IPS-20b (cell line): ENCODE measurements around the gene MEGF6.

Source experiments
- H3K27ac ChIP-seq: one replicate; pipeline ENCODE4 v1.5.1; 2013; ENCODE audit warnings: low read length
- H3K27me3 ChIP-seq: 2 replicates; pipeline ENCODE4 v1.6.1; 2013; ENCODE audit warnings: mild to moderate bottlenecking, low read length, inconsistent platforms; ENCODE audit not compliant: insufficient read depth
- H3K36me3 ChIP-seq: 2 replicates; pipeline ENCODE4 v1.6.1; 2013; ENCODE audit warnings: low read depth, mild to moderate bottlenecking, inconsistent platforms, low read length, moderate library complexity; ENCODE audit not compliant: insufficient read depth
- H3K4me1 ChIP-seq: 2 replicates; pipeline ENCODE4 v1.6.1; 2013; ENCODE audit warnings: mild to moderate bottlenecking, control low read depth, inconsistent platforms, low read length, moderate library complexity; ENCODE audit not compliant: insufficient read depth
- H3K4me3 ChIP-seq: 2 replicates; pipeline ENCODE4 v1.5.1; 2013; ENCODE audit warnings: mild to moderate bottlenecking, low read length, inconsistent platforms
- H3K9ac ChIP-seq: 2 replicates; pipeline ENCODE4 v1.6.1; 2013; ENCODE audit warnings: low read depth, mild to moderate bottlenecking, inconsistent platforms, low read length, moderate library complexity
- H3K9me3 ChIP-seq: 2 replicates; pipeline ENCODE4 v1.6.1; 2013; ENCODE audit warnings: mild to moderate bottlenecking, low read depth, low read length, inconsistent platforms; ENCODE audit not compliant: insufficient read depth

The MEGF6 gene

DNA sequence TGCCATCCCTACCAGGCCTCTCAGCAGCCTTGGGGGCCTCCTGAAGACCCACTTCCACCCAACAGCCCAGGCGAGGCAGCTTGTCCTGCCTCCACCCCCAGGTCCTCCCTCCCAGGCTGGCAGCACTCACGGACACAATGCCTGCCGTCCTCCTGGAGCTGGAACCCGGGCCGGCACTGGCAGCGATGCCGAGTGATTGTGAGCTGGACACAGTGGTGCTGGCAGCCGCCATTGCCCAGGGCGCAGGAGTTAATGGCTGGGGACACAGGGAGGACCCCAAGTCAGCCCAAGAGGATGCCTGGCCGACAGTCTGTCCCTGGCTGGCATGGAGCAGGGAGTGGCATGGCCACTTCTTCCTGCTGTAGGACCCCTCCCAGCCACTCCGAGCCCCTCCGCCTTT lies 96.0 kb downstream of the MEGF6 start:
- H3K27me3 ChIP-seq, result no peaks in the 10 kb centered on the region
- no peak overlapping the region for H3K4me3 ChIP-seq
- no peaks in the 10 kb centered on the region for H3K36me3 ChIP-seq
- no peaks in the 10 kb centered on the region for H3K9me3 ChIP-seq
- no peaks in the 10 kb centered on the region for H3K4me1 ChIP-seq
- H3K9ac ChIP-seq, result no peak overlapping the region
- no peak overlapping the region for H3K27ac ChIP-seq

DNA sequence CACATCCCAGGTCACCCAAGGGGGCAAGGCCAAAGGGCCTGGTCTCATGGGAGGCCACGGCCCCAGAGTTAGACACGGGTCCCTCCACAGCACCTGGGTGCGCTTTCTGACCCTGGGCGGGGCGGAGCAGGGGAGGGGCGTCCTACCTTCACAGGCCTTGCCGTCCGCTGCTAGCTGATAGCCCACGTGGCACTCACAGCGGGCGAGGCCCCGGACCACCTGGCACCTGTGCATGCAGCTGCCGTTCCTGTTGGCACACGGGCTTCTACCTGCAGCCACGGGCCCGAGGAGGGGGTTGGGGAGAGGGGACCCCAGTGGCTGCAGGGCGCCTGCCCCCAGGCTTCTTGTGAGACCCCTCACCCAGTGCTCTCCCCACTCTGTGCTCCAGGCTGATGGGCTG lies 96.9 kb downstream of the MEGF6 start:
- no peaks in the 10 kb centered on the region for H3K27me3 ChIP-seq
- no peak overlapping the region for H3K4me3 ChIP-seq
- H3K9ac ChIP-seq, result no peak overlapping the region
- no peaks in the 10 kb centered on the region for H3K36me3 ChIP-seq
- no peak overlapping the region for H3K27ac ChIP-seq
- H3K4me1 ChIP-seq, result no peaks in the 10 kb centered on the region
- H3K9me3 ChIP-seq, result no peaks in the 10 kb centered on the region

DNA sequence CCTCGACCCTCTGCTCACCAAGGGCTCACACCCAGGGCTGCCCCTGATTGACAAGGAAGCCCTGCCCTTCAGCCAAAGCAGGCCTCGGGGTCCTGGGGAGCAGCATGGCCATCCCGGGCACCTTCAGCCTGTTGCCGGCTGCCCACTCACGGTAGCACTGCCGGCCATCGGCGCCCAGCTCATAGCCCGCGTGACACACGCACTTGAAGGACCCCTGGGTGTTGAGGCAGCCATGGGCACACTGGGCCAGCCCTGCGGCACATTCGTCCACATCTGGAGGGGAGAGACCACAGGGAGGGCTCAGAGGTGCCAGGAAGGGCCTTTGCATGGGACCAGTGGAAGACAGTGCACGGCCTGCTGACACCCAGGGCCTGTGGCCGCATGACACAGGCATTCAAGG lies 99.5 kb downstream of the MEGF6 start:
- H3K4me3 ChIP-seq, result no peak overlapping the region
- H3K36me3 ChIP-seq, result no peaks in the 10 kb centered on the region
- H3K9me3 ChIP-seq, result no peaks in the 10 kb centered on the region
- H3K9ac ChIP-seq, result no peak overlapping the region
- no peaks in the 10 kb centered on the region for H3K27me3 ChIP-seq
- H3K4me1 ChIP-seq, result no peaks in the 10 kb centered on the region
- no peak overlapping the region for H3K27ac ChIP-seq

DNA sequence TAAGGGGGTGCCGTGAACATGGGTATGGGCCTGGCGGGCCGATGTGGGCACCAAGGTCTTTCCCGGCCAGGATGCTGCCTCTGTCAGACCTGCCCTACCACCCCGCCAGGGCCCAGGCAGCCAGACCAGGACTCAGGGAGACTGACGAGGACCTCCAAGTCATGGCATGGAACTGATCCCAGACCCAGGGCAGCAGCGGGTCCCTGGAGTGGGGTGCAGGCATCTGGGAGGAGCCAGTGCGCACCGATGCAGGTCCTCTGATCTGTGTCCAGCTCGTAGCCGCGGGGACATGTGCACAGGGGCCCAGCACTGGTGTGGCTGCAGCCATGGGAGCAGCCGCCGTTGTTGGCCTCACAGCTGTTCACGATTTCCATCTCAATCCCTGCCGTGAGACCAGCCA lies 100.0 kb downstream of the MEGF6 start:
- Histone ChIP-seq H3K9ac (no peak overlapping the region), H3K4me3 (no peak overlapping the region), H3K27me3 (no peaks in the 10 kb centered on the region), H3K4me1 (no peaks in the 10 kb centered on the region), H3K9me3 (no peaks in the 10 kb centered on the region), H3K27ac (no peak overlapping the region), H3K36me3 (no peaks in the 10 kb centered on the region)

DNA sequence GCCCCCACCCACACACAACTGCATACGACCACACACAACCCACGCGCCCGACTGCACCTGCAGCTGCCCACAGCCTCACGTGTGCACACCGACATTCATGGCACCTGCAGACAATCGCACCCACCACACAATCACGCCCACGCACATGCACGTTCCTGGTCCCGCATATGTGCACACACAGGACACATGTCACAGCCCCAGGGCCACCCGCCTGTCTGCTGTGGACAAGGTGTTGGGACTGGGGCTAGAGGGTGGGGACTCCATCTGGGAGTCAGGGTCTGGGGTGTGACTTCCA lies 100.4 kb downstream of the MEGF6 start:
- Histone ChIP-seq H3K4me1 (no peaks in the 10 kb centered on the region), H3K4me3 (no peak overlapping the region), H3K36me3 (no peaks in the 10 kb centered on the region), H3K27ac (no peak overlapping the region), H3K9me3 (no peaks in the 10 kb centered on the region), H3K27me3 (no peaks in the 10 kb centered on the region), H3K9ac (no peak overlapping the region)

DNA sequence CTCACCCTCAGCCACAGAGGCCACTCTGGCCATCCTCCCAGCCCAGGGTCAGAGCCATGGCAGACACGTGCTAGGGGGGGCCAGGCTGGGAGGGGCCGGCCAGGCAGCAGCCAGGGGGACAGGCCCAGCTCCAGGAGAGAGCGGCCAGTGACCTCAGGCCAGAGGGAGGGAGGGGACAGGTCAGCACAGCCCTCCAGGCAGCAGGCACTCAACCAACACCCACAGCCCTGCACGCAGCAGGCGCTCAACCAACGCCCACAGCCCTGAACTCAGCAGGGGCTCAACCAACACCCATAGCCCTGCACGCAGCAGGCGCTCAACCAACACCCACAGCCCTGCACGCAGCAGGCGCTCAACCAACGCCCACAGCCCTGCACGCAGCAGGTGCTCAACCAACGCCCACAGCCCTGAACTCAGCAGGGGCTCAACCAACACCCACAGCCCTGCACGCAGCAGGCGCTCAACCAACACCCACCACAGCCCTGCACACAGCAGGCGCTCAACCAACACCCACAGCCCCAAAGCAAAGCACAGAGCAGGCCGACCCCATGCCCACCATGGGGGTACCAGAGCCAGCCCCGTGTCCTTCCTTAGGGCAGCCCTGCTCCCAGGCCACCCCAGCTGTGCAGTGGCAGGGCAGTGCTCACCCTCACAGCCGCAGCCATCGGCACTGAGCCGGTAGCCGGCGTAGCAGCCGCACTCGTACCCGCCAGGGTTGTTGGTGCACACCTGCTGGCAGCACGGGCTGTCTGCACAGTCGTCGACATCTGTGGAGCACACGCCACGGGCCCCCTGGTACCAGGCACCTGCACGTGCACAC lies 101.0 kb downstream of the MEGF6 start:
- no peak overlapping the region for H3K9ac ChIP-seq
- no peaks in the 10 kb centered on the region for H3K36me3 ChIP-seq
- H3K27me3 ChIP-seq, result no peaks in the 10 kb centered on the region
- no peak overlapping the region for H3K27ac ChIP-seq
- no peak overlapping the region for H3K4me3 ChIP-seq
- H3K9me3 ChIP-seq, result no peaks in the 10 kb centered on the region
- H3K4me1 ChIP-seq, result no peaks in the 10 kb centered on the region

DNA sequence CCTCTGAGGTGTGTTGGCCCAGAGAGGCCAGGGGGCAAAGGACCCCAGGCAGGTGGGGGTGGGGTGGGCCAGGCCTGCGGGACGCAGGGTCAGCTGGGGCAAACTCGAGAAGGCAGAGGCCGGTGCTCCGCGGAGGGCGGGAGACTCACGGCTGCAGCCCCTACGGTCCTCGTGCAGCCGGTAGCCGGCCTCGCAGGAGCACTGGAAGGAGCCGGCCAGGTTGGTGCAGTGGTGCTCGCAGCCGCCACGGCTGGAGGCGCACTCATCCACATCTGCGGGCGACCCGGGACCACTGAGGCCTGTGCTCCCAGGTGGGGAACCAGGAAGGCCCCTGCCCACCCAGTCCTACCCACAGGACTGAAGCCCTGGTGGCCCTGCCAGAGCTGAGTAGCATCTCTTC lies 101.6 kb downstream of the MEGF6 start:
- no peak overlapping the region for H3K27ac ChIP-seq
- no peaks in the 10 kb centered on the region for H3K36me3 ChIP-seq
- no peaks in the 10 kb centered on the region for H3K9me3 ChIP-seq
- H3K27me3 ChIP-seq, result no peaks in the 10 kb centered on the region
- no peak overlapping the region for H3K4me3 ChIP-seq
- H3K9ac ChIP-seq, result no peak overlapping the region
- no peaks in the 10 kb centered on the region for H3K4me1 ChIP-seq

DNA sequence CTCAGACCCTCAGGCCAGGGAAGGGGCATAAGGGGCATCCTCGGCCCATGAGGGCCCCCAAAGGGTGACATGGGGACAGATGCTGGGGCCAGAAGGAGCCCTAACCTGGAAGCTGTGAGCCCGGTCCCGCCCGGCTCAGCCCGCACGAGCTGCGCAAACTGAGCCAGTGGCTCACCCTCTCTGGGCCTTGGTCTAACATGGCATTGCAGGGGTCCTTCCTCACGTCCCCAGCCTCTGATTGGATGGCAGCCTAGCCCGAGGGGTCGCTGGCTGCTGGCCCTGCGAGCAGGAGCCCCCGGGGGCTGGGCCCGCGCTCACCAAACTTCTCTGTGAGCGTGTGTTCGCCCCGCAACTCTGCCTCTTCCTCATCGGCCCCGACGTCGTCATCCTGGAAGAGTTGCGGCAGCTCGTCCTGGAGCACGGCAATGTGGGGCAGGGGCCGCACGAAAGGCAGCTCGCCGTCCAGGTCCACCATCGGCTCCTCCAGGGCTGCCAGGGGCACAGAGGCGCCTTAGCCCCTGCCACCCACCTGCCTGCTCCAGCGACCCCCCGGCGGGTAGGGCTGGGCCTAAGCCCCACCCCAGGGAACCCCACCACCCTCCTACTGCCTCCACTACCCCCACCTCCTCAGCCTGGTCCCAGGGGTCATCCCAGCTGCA lies 102.4 kb downstream of the MEGF6 start:
- no peaks in the 10 kb centered on the region for H3K36me3 ChIP-seq
- no peak overlapping the region for H3K27ac ChIP-seq
- H3K4me1 ChIP-seq, result no peaks in the 10 kb centered on the region
- no peak overlapping the region for H3K9ac ChIP-seq
- no peaks in the 10 kb centered on the region for H3K27me3 ChIP-seq
- H3K4me3 ChIP-seq, result no peak overlapping the region
- H3K9me3 ChIP-seq, result no peaks in the 10 kb centered on the region

DNA sequence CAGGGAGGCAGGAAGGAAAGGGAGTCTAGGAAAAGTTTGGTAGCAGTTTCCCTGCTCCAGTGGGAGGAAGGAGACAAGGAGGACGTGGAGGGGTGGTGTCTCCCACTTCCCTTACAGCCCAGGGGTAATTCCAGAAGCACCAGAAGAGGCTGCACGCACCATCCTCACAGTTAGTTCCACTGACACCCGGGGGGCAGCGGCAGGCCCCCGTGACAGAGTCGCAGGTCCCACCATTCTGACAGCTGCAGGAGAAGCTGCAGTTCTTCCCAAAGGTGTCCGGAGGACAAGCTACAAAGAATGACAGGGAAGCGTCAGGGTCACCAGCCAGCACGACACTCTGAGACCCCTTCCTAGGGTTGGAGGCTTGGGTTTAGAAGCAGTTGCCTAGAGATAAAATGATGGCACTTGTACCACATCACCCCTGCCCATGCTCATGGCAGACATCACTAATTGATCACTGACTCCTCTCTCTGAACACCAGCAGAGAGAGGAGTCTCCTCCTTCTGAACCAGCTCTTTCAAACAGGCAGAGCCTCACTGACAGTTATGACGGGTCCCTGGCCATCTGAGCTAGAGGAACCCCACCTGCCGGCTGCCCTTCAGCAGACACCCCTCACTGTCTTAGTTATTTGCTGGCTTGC lies 103.6 kb downstream of the MEGF6 start:
- H3K9me3 ChIP-seq, result no peaks in the 10 kb centered on the region
- H3K4me1 ChIP-seq, result no peaks in the 10 kb centered on the region
- H3K27me3 ChIP-seq, result no peaks in the 10 kb centered on the region
- no peak overlapping the region for H3K9ac ChIP-seq
- no peaks in the 10 kb centered on the region for H3K36me3 ChIP-seq
- no peak overlapping the region for H3K27ac ChIP-seq
- H3K4me3 ChIP-seq, result no peak overlapping the region

DNA sequence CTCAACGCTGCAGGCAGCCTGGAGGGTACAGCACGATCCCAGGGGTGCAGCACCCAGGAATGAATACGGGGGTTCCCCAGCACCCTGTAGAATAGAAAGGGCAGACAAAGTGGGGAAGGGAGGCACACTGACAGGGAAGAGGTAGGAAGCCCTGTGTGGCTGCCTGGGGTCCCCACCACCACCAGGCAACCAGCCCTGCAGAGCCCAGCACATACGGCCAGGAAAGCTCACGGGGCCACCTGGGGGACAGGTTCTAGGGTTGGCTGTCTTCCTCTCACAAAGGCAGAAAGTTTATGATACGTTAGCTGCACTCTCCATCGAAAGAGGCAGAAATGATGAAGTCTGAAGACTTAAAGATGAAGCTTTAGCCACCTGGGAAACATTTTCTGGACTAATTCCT lies 104.4 kb downstream of the MEGF6 start:
- Histone ChIP-seq H3K4me1 (no peaks in the 10 kb centered on the region), H3K9ac (no peak overlapping the region), H3K4me3 (no peak overlapping the region), H3K9me3 (no peaks in the 10 kb centered on the region), H3K27ac (no peak overlapping the region), H3K27me3 (no peaks in the 10 kb centered on the region), H3K36me3 (no peaks in the 10 kb centered on the region)

DNA sequence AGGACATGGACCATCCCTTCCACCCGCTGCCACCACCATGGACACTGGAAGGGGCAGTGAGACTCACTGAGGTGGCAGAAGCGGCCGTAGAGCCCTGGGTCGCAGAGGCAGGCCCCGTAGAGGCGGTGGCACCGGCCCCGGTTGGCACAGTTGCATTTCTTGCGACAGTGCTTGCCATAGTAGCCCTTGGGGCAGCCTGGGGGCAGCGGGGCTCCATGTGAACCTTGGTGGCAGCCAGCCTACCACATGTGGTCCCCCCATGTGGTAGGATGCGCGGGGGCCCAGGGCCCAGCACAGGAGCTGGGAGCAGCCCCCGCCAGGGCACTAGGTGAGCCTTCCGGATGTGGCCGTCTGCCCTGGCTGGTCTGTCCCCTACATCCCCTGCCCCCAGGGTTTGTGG lies 105.3 kb downstream of the MEGF6 start:
- Histone ChIP-seq H3K36me3 (no peaks in the 10 kb centered on the region), H3K27me3 (no peaks in the 10 kb centered on the region), H3K27ac (no peak overlapping the region), H3K4me1 (no peaks in the 10 kb centered on the region), H3K9me3 (no peaks in the 10 kb centered on the region), H3K9ac (no peak overlapping the region), H3K4me3 (no peak overlapping the region)

DNA sequence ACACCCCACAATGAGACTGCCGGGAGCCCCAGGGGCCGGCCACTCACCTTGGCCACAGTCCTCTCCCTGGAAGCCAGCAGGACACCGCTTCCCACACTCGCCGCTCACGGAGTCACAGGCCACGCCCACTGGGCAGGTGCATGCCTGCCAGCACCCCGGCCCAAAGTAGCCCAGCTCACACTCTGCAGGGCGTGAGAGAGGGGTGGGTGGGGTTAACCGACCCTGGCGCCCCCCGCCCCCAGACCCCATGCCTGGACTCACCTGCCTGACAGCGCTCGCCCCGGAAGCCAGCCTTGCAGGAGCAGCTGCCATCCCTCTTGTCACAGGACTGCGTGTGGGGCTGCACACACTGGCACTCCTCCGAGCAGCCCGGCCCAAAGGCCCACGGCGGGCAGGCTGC lies 106.1 kb downstream of the MEGF6 start:
- Histone ChIP-seq H3K4me3 (no peak overlapping the region), H3K4me1 (no peaks in the 10 kb centered on the region), H3K27ac (no peak overlapping the region), H3K9me3 (no peaks in the 10 kb centered on the region), H3K9ac (no peak overlapping the region), H3K27me3 (no peaks in the 10 kb centered on the region), H3K36me3 (no peaks in the 10 kb centered on the region)
